IPS-15b (cell line): ENCODE results near the gene KIF1B.

ENCODE experiments used
- H3K27me3 ChIP-seq: one replicate; pipeline ENCODE4 v1.6.1; 2013; ENCODE audit warnings: low read length; ENCODE audit not compliant: control insufficient read depth, insufficient read depth
- H3K36me3 ChIP-seq: one replicate; pipeline ENCODE4 v1.6.1; 2013; ENCODE audit warnings: low read length; ENCODE audit not compliant: control insufficient read depth, insufficient read depth
- H3K4me1 ChIP-seq: one replicate; pipeline ENCODE4 v1.6.1; 2013; ENCODE audit warnings: mild to moderate bottlenecking, low read length; ENCODE audit not compliant: control insufficient read depth, insufficient read depth
- H3K4me3 ChIP-seq: one replicate; pipeline ENCODE4 v1.5.1; 2013; ENCODE audit warnings: low read depth, low read length
- H3K9ac ChIP-seq: one replicate; pipeline ENCODE4 v1.6.1; 2013; ENCODE audit warnings: low read depth, mild to moderate bottlenecking, low read length
- H3K9me3 ChIP-seq: one replicate; pipeline ENCODE4 v1.6.1; 2013; ENCODE audit warnings: mild to moderate bottlenecking, low read length; ENCODE audit not compliant: control insufficient read depth, insufficient read depth

KIF1B gene

GRCh38 chr1:10291705-10292104 lies 81.3 kb downstream of the KIF1B start:
- H3K36me3 ChIP-seq = peaks cover 11% of the 10 kb centered on the region

GRCh38 chr1:10292188-10292587 lies 81.8 kb downstream of the KIF1B start:
- H3K36me3 ChIP-seq = peaks cover 11% of the 10 kb centered on the region

More at GRCh38 chr1:10291705-10292104, 81.3 kb downstream of the KIF1B start:
- Histone ChIP-seq H3K4me3 (no peak overlapping the region), H3K9ac (no peak overlapping the region), H3K9me3 (no peaks in the 10 kb centered on the region), H3K4me1 (no peaks in the 10 kb centered on the region), H3K27me3 (no peaks in the 10 kb centered on the region)

GRCh38 chr1:10295481-10296085 lies 85.2 kb downstream of the KIF1B start:
- Histone ChIP-seq H3K4me1 (no peaks in the 10 kb centered on the region), H3K4me3 (no peak overlapping the region), H3K36me3 (peaks cover 9% of the 10 kb centered on the region), H3K9ac (no peak overlapping the region), H3K9me3 (no peaks in the 10 kb centered on the region), H3K27me3 (no peaks in the 10 kb centered on the region)

More at GRCh38 chr1:10292188-10292587, 81.8 kb downstream of the KIF1B start:
- H3K4me1 ChIP-seq = no peaks in the 10 kb centered on the region
- H3K4me3 ChIP-seq = no peak overlapping the region
- no peaks in the 10 kb centered on the region for H3K27me3 ChIP-seq
- H3K9me3 ChIP-seq = no peaks in the 10 kb centered on the region
- H3K9ac ChIP-seq = no peak overlapping the region

- Histone ChIP-seq H3K4me1 (peaks cover 5% of the 10 kb centered on the region), H3K9ac (no peak overlapping the region), H3K27me3 (no peaks in the 10 kb centered on the region), H3K36me3 (peaks cover 11% of the 10 kb centered on the region), H3K4me3 (no peak overlapping the region), H3K9me3 (no peaks in the 10 kb centered on the region)
These were observed 88.8 kb downstream of the KIF1B start for GRCh38 chr1:10299151-10299550.

GRCh38 chr1:10302416-10302815 lies 92.0 kb downstream of the KIF1B start:
- H3K9me3 ChIP-seq = no peaks in the 10 kb centered on the region
- no peak overlapping the region for H3K9ac ChIP-seq
- H3K36me3 ChIP-seq = peaks cover 9% of the 10 kb centered on the region
- H3K4me3 ChIP-seq = no peak overlapping the region
- peaks cover 5% of the 10 kb centered on the region for H3K4me1 ChIP-seq
- H3K27me3 ChIP-seq = no peaks in the 10 kb centered on the region

GRCh38 chr1:10304295-10304694 lies 93.9 kb downstream of the KIF1B start:
- H3K4me3 ChIP-seq = no peak overlapping the region
- peaks cover 9% of the 10 kb centered on the region for H3K36me3 ChIP-seq
- no peaks in the 10 kb centered on the region for H3K27me3 ChIP-seq
- no peaks in the 10 kb centered on the region for H3K9me3 ChIP-seq
- no peak overlapping the region for H3K9ac ChIP-seq
- peaks cover 5% of the 10 kb centered on the region for H3K4me1 ChIP-seq

- peaks cover 5% of the 10 kb centered on the region for H3K4me1 ChIP-seq
- H3K9ac ChIP-seq = no peak overlapping the region
- peaks cover 9% of the 10 kb centered on the region for H3K36me3 ChIP-seq
- H3K4me3 ChIP-seq = no peak overlapping the region
- no peaks in the 10 kb centered on the region for H3K9me3 ChIP-seq
- no peaks in the 10 kb centered on the region for H3K27me3 ChIP-seq
These were observed 96.1 kb downstream of the KIF1B start for GRCh38 chr1:10306435-10306834.

GRCh38 chr1:10308001-10308400 lies 97.6 kb downstream of the KIF1B start:
- Histone ChIP-seq H3K4me3 (no peak overlapping the region), H3K36me3 (peaks cover 9% of the 10 kb centered on the region), H3K9ac (no peak overlapping the region), H3K4me1 (no peaks in the 10 kb centered on the region), H3K9me3 (no peaks in the 10 kb centered on the region), H3K27me3 (no peaks in the 10 kb centered on the region)

GRCh38 chr1:10309243-10310011 lies 99.1 kb downstream of the KIF1B start:
- Histone ChIP-seq H3K4me1 (no peaks in the 10 kb centered on the region), H3K9me3 (no peaks in the 10 kb centered on the region), H3K9ac (no peak overlapping the region), H3K27me3 (no peaks in the 10 kb centered on the region), H3K4me3 (no peak overlapping the region), H3K36me3 (no peaks in the 10 kb centered on the region)

GRCh38 chr1:10316752-10317151 lies 106.4 kb downstream of the KIF1B start:
- Histone ChIP-seq H3K4me3 (no peak overlapping the region), H3K27me3 (no peaks in the 10 kb centered on the region), H3K9ac (no peak overlapping the region), H3K36me3 (no peaks in the 10 kb centered on the region), H3K9me3 (no peaks in the 10 kb centered on the region), H3K4me1 (peaks cover 8% of the 10 kb centered on the region)

- no peak overlapping the region for H3K4me3 ChIP-seq
- H3K9me3 ChIP-seq = no peaks in the 10 kb centered on the region
- H3K36me3 ChIP-seq = peaks cover 7% of the 10 kb centered on the region
- H3K9ac ChIP-seq = no peak overlapping the region
- peaks cover 8% of the 10 kb centered on the region for H3K4me1 ChIP-seq
- H3K27me3 ChIP-seq = no peaks in the 10 kb centered on the region
These were observed 109.4 kb downstream of the KIF1B start for GRCh38 chr1:10319750-10320149.

- no peak overlapping the region for H3K9ac ChIP-seq
- no peaks in the 10 kb centered on the region for H3K27me3 ChIP-seq
- H3K4me1 ChIP-seq = peaks cover 8% of the 10 kb centered on the region
- H3K4me3 ChIP-seq = no peak overlapping the region
- peaks cover 7% of the 10 kb centered on the region for H3K36me3 ChIP-seq
- no peaks in the 10 kb centered on the region for H3K9me3 ChIP-seq
These were observed 110.0 kb downstream of the KIF1B start for GRCh38 chr1:10320336-10320735.
